GM18951 (cell line): ENCODE results near the gene SIRPD.
"Not testable (repeated sequence)": the region's sequence is repeated elsewhere in the genome, so short reads cannot be mapped to it uniquely, and the experiment has no call there.

ENCODE experiments used
- POLR2A ChIP-seq: IDR thresholded peaks from 4 replicates; pipeline ENCODE4 v1.6.1; 2011; ENCODE audit warnings: mild to moderate bottlenecking; ENCODE audit not compliant: insufficient read length, insufficient read depth; ENCODE audit errors: extremely low read depth
- in situ Hi-C: fragments of 300-500 bp; cut with MboI; formaldehyde crosslinking; loops from one replicate; pipeline ENCODE4 v1.12.0; 2022; ENCODE audit warnings: low sequenced_read_pairs, mixed read lengths, inconsistent platforms; ENCODE audit not compliant: unreplicated experiment

SIRPD gene

DNA sequence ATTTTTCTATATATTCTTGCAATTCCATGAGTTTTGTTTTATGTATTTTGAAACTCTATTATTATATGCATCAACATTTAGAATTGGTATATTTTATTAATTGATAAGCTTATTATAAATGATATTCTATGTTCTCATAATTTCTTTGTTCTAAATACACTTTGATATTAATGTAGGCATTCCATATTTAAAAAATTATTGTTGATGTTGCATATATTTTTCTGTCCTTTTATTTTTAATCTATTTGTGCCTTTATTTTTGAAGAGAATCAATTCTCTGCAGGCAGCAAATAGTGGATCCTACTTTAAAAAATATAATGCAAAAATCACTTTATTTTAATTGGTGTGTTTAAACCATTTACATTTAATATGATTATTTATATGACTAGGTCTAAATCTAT, 29.6 kb downstream of the SIRPD start:
- in situ Hi-C loops = no loop called here
- TF ChIP-seq POLR2A = no peak

DNA sequence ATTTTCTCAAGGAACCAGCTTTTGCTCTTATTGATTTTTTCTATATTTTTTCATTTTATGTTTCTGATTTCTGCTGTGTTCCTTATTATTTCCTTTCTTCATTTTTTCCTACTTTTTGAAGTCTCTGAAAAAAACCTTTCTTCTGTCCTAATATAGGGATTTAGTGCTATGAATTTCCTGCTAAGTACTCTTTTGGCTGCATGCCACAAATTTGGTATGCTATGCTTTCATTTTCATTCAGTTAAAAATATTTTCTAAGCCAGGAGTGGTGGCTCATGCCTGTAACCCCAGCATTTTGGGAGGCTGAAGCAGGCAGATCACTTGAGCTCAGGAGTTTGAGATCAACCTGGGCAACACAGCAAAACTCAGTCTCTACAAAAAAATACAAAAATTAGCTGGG, 30.6 kb downstream of the SIRPD start:
- no peak for TF ChIP-seq POLR2A
- in situ Hi-C loops = no loop called here

- in situ Hi-C loops = no loop called here
Measured at GRCh38 chr20:1526310-1526709, 31.2 kb downstream of the SIRPD start.

GRCh38 chr20:1524004-1524403, 33.5 kb downstream of the SIRPD start:
- TF ChIP-seq POLR2A = no peak
- in situ Hi-C loops = no loop called here

More at GRCh38 chr20:1526310-1526709, 31.2 kb downstream of the SIRPD start:
- TF ChIP-seq POLR2A = no peak

DNA sequence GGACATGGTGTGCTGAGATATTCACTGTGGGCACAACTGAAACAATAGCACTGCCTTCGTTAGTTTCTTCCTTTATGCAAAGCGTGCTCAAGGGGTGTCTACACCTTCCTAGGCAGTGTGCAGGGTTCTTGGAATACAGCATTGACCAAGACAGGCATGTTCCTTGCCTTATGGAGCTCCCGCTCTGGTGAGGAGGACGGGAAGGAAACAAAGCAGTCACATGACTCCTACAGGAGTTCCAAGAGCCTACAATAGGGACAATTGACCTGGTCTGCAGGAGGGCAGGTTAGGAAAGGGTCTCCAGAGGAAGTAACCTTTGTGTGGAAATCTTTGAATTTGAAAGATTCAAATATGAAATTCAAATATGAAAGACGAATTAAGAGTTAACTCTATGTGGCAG, 40.5 kb downstream of the SIRPD start:
- TF ChIP-seq POLR2A = no peak
- in situ Hi-C loops = no loop called here

DNA sequence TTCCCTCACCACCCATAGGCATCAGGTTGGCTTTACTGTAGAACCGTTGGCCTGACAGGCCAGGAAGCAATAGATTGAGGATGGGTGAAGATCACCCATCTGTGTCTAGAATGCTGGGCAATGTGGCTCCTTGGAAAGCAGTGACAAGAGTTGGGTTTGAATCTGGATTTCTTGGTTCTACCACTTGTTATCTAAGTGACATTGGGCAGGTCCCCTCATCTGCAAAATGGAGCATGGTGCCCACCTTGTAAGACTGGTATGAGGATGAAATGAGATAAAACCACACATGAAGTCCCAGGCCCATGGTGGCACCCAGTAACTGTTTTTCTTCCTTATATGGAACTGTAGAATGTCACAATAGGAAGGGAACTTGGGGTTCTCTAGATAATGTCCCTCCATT, 43.7 kb downstream of the SIRPD start:
- in situ Hi-C loops = no loop called here
- TF ChIP-seq POLR2A = no peak

- in situ Hi-C loops = no loop called here
- TF ChIP-seq POLR2A = no peak
Measured at GRCh38 chr20:1509237-1509636, 48.3 kb downstream of the SIRPD start.

- TF ChIP-seq POLR2A = no peak
- in situ Hi-C loops = no loop called here
Measured at GRCh38 chr20:1508574-1508973, 48.9 kb downstream of the SIRPD start.

DNA sequence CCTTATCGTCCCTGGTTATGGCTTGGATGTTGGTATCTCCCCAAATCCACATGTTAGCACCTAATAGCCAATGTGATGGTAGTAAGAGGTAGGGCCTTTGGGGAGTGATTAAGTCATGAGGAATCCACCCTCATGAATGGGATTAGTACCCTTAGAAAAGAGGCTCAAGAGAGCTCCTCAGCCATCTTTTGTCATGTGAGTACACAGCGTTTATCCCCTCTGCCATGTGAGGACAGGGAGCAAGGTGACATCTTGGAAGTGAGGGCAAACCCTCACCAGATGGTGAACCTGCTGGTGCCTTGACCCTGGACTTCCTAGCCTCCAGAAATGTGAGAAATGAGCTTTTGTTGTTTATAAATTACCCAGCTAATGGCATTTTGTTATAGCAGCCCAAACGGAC, 50.2 kb downstream of the SIRPD start:
- no peak for TF ChIP-seq POLR2A
- in situ Hi-C loops = no loop called here

GRCh38 chr20:1505871-1506270, 51.6 kb downstream of the SIRPD start:
- in situ Hi-C loops = no loop called here
- no peak for TF ChIP-seq POLR2A

- no peak for TF ChIP-seq POLR2A
- in situ Hi-C loops = no loop called here
Measured at GRCh38 chr20:1505361-1505760, 52.1 kb downstream of the SIRPD start.

- TF ChIP-seq POLR2A = no peak
- in situ Hi-C loops = no loop called here
Measured at GRCh38 chr20:1503564-1504227, 53.8 kb downstream of the SIRPD start.

DNA sequence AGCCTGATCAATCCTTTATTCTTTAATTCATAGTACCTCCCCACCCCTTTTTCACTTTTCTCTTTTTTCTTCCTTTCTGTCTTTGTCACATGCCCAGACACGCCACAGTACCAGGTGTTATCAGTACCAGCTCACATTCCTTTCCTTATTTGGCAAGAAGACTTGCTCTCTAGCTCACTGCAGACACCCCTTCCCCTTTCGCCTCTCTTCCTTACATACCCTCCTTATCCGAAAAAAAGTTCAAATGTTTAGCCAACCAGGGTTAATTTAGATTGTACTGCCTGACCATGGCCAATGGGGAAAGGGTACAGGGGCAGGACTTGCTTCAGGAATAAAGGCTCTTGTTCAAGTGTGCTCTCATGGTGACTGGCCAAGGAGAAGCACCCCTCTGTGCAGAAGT, 57.0 kb downstream of the SIRPD start:
- in situ Hi-C loops = no loop called here
- TF ChIP-seq POLR2A = no peak

DNA sequence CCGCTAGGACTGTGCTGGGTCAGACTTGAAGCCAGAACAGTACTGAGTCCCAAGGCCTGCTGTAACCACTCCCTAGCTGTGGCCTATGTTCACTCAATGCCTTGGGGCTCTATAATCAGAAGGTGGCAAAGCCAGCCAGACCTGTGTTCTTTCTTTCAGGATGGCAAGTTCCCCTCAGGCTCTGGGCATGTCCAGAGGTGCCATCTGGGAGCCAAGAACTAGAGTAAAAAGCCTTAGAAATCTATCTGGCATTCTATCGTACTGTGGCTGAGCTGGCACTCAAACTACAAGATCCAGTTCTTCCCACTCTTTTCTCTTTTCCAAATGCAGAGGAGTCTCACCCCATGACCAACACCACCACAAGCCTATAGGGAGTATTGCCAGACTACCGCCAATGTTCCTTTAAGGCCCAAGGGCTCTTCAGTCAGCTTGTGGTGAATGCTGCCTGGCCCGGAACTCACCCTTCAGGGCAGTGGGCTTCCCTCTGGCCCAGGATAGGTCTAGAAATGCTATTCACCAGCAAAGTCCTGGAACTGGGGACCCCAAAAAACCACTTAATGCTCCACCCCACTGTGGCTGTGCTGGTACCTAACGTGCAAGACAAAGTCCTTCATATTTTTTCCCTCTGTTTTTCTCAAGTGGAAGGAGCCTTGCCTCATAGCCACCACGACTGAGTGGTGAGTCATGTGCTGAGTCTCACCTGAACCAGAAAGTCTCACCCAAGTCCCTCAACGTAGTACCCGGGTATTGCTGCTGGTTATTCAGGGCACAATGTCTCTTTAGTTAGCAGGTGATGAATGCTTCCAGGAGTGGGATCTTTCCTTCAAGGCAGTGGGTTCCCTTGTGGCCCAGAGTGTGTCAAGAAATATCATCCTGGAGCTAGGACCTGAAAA, 57.7 kb downstream of the SIRPD start:
- TF ChIP-seq POLR2A = no peak
- in situ Hi-C loops = no loop called here

DNA sequence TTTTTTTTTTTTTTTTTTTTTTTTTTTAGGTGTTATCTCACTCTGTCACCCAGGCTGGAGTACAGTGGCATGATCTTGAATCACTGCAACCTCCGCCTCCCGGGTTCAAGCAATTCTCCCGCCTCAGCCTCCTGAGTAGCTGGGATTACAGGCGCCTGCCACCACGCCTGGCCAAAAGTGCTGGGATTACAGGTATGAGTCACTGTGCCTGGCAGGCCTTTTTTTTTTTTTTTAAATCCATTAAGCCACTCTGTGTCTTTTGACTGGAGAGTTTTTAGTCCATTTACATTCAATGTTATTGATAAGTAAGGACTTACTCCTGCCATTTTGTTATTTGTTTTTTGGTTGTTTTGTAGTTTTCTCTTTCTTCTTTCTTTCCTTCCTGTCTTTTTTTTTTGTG, 60.1 kb downstream of the SIRPD start:
- in situ Hi-C loops = not testable (repeated sequence)

DNA sequence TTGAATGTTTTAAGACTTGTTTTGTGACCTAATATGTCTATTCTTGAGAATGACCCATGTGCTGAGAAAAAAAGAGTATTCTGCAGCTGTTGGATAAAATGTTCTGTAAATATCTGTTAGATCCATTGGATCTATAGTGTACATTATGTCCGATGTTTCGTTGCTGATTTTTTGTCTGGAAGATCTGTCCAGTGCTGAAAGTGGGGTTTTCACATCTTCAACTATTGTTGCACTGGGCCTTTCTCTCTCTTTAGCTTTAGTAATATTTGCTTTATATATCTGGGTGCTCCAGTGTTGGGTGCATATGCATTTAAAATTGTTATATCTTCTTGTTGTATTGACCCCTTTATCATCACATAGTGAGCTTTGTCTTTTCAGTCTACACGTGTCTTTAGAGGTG, 60.6 kb downstream of the SIRPD start:
- in situ Hi-C loops = no loop called here
- TF ChIP-seq POLR2A = no peak
